ENCODE measurements around the gene ARID3A. TPM values are rescaled to one million over a fixed set of nuclear protein-coding genes. Genes with fewer than 3 reads are reported as not detected.

Gene ARID3A
- total RNA-seq, 1 experiment from 2014 or later = 10.2 TPM

DNA sequence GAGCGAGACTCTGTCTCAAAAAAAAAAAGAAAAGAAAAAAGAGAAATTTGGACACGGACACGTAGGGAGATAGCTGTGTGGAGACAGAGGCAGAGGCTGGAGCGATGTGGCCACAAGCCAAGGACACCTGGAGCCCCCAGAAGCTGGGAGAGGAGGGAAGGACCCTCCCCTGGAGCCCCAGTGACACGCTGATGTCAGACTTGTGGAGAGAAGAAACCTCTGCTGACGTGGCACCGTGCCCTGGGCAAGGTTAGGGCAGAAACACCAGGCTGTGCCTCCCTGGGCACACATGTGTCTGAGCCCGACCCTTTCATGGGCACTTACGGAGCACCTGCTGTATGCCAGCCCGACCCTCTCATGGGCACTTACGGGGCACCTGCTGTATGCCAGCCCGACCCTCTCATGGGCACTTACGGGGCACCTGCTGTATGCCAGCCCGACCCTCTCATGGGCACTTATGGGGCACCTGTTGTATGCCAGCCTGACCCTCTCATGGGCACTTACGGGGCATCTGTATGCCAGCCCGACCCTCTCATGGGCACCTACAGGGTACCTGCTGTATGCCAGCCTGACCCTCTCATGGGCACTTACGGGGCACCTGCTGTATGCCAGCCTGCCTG, 17.8 kb downstream of the ARID3A start:
- POLR2A ChIA-PET = no interaction called here
- CTCF ChIA-PET = interaction anchor here (0.6 kb wide), 2 partner anchors 39 to 266 kb away, joined by 3 read pairs; no protein-coding TSS in a partner anchor
- Mint-ChIP-seq H3K4me3 (ENCODE audit: unreplicated experiment) (no peak overlapping the region), H3K27me3 (ENCODE audit: insufficient read depth, unreplicated experiment) (no peaks in the 10 kb centered on the region), H3K36me3 (ENCODE audit: insufficient read depth, unreplicated experiment) (peaks cover 15% of the 10 kb centered on the region), H3K4me1 (ENCODE audit: insufficient read depth, unreplicated experiment) (peaks cover 23% of the 10 kb centered on the region), H3K9me3 (ENCODE audit: unreplicated experiment) (no peaks in the 10 kb centered on the region), H3K27ac (ENCODE audit: low read depth, unreplicated experiment) (no peak overlapping the region)
- DNase-seq (ENCODE audit: unreplicated experiment) = no peak
- intact Hi-C loops (cut with micrococcal nuclease) = no loop called here
- TF ChIP-seq, protein P1, sequence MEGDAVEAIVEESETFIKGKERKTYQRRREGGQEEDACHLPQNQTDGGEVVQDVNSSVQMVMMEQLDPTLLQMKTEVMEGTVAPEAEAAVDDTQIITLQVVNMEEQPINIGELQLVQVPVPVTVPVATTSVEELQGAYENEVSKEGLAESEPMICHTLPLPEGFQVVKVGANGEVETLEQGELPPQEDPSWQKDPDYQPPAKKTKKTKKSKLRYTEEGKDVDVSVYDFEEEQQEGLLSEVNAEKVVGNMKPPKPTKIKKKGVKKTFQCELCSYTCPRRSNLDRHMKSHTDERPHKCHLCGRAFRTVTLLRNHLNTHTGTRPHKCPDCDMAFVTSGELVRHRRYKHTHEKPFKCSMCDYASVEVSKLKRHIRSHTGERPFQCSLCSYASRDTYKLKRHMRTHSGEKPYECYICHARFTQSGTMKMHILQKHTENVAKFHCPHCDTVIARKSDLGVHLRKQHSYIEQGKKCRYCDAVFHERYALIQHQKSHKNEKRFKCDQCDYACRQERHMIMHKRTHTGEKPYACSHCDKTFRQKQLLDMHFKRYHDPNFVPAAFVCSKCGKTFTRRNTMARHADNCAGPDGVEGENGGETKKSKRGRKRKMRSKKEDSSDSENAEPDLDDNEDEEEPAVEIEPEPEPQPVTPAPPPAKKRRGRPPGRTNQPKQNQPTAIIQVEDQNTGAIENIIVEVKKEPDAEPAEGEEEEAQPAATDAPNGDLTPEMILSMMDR (IDR thresholded peaks at IDR 0.05; ENCODE audit: unreplicated experiment) = no peak
- BruUV-seq (replicated peaks) = no TSS peak

DNA sequence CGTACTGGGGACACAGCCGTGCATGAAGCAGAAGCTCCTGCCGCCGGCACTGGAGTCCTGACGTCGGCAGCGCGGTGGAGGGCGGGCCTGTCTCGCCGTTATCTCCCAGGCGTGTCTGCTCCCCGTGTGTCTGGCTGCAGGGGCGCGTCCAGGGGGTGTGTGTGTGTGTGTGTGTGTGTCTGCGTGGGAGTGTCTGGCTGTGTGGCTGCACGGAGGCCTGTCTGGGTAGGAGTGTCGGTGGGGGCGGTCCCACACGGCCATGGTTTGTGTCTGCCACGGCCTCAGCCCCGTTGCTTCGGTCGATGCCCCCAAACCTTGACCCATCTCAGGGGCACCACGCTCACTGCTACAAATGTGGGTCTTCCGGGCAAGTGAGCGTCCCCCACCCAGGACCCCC, 18.3 kb downstream of the ARID3A start:
- ChIA-PET POLR2A (interaction anchor here (1.3 kb wide), 1 partner anchor 40 kb away, joined by 5 read pairs; no protein-coding TSS in a partner anchor), CTCF (no interaction called here)
- H3K4me3 Mint-ChIP-seq (ENCODE audit: unreplicated experiment) = no peak overlapping the region
- no peaks in the 10 kb centered on the region for H3K27me3 Mint-ChIP-seq (ENCODE audit: insufficient read depth, unreplicated experiment)
- intact Hi-C loops (cut with micrococcal nuclease) = no loop called here
- peaks cover 15% of the 10 kb centered on the region for H3K36me3 Mint-ChIP-seq (ENCODE audit: insufficient read depth, unreplicated experiment)
- TF ChIP-seq, protein P1 (IDR thresholded peaks at IDR 0.05; ENCODE audit: unreplicated experiment) = no peak
- no peak overlapping the region for H3K27ac Mint-ChIP-seq (ENCODE audit: low read depth, unreplicated experiment)
- BruUV-seq (replicated peaks) = no TSS peak
- DNase-seq (ENCODE audit: unreplicated experiment) = no peak
- peaks cover 23% of the 10 kb centered on the region for H3K4me1 Mint-ChIP-seq (ENCODE audit: insufficient read depth, unreplicated experiment)
- H3K9me3 Mint-ChIP-seq (ENCODE audit: unreplicated experiment) = no peaks in the 10 kb centered on the region

DNA sequence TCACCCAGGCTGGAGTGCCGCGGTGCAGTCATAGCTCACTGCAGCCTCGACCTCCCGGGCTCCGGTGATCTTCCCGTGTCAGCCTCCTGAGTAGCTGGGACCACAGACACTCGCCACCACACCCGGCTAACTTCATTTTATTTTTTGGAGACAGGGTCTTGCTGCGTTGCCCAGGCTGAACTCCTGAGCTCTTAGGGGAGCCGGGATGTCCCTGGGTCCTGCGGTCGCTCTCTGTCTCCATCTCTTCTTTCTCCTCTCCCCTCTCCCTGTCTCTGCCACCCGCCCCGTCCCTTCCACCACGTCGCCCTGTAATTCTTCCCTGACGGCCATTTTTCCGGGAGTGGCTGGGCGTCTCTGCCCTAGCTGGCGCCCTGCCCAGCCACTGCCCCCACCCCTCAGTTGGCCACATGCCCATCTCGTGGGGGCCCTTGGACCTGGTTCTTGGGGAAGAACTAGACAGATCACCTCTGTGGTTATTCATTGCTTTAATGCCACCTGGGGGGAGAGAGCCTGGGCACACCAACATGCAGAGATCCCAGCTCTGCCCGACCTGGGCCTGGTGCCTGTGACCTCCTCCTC, 18.9 kb downstream of the ARID3A start:
- H3K9me3 Mint-ChIP-seq (ENCODE audit: unreplicated experiment) = no peaks in the 10 kb centered on the region
- peaks cover 22% of the 10 kb centered on the region for H3K4me1 Mint-ChIP-seq (ENCODE audit: insufficient read depth, unreplicated experiment)
- POLR2A ChIA-PET = interaction anchor here (1.3 kb wide), 1 partner anchor 40 kb away, joined by 5 read pairs; no protein-coding TSS in a partner anchor
- no peak for DNase-seq (ENCODE audit: unreplicated experiment)
- peaks cover 15% of the 10 kb centered on the region for H3K36me3 Mint-ChIP-seq (ENCODE audit: insufficient read depth, unreplicated experiment)
- H3K27me3 Mint-ChIP-seq (ENCODE audit: insufficient read depth, unreplicated experiment) = no peaks in the 10 kb centered on the region
- H3K4me3 Mint-ChIP-seq (ENCODE audit: unreplicated experiment) = no peak overlapping the region
- TF ChIP-seq, protein P1 (IDR thresholded peaks at IDR 0.05; ENCODE audit: unreplicated experiment) = no peak
- BruUV-seq (replicated peaks) = no TSS peak
- CTCF ChIA-PET = no interaction called here
- no peak overlapping the region for H3K27ac Mint-ChIP-seq (ENCODE audit: low read depth, unreplicated experiment)
- intact Hi-C loops (cut with micrococcal nuclease) = no loop called here

DNA sequence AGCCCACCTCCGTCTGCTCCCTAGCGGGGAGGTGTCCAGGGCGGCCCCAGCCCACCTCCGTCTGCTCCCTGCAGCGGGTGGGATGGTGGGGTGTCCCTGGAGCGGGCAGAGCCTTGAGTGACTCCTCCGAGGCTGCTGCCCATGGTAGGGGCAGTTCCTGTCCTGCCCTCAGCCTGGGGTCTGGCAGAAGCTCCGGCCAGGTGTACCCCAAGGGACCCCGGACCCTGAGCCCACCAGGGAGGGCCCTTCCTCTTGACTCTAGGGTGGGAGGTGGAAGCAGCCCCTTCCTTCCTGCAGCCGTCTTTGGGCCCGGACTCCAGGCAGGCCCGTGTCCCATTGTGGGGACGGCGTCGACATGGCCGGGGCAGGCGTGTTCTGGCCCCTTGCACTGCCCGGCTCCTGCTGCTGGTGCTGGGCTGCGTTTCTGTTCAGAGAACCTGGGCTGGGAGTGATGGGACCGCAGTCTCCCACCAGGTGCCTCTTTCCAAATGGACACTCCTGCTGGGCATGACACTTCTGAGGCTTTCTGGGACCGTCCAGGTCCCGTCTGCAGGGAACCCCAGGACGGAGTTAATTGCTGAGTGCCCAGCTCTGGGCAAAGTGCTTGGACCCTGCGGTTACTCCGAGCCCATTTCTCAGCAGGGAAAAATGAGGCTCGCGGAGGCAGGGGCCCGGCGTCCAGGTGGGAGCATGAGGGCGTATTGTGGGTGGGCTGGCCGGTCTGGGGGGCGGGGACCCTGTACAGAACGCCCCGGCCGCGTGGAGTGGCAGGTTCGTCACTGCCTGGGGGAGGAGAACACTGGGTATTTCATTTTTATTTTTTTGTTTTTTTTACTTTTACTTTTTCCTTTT, 19.8 kb downstream of the ARID3A start:
- DNase-seq (ENCODE audit: unreplicated experiment) = no peak
- Mint-ChIP-seq H3K4me1 (ENCODE audit: insufficient read depth, unreplicated experiment) (peaks cover 14% of the 10 kb centered on the region), H3K27ac (ENCODE audit: low read depth, unreplicated experiment) (no peak overlapping the region), H3K36me3 (ENCODE audit: insufficient read depth, unreplicated experiment) (peaks cover 15% of the 10 kb centered on the region), H3K27me3 (ENCODE audit: insufficient read depth, unreplicated experiment) (no peaks in the 10 kb centered on the region), H3K4me3 (ENCODE audit: unreplicated experiment) (no peak overlapping the region), H3K9me3 (ENCODE audit: unreplicated experiment) (no peaks in the 10 kb centered on the region)
- TF ChIP-seq, protein P1 (IDR thresholded peaks at IDR 0.05; ENCODE audit: unreplicated experiment) = no peak
- intact Hi-C loops (cut with micrococcal nuclease) = no loop called here
- CTCF ChIA-PET = no interaction called here
- POLR2A ChIA-PET = interaction anchor here (1.3 kb wide), 1 partner anchor 39 kb away, joined by 5 read pairs; no protein-coding TSS in a partner anchor
- no TSS peak for BruUV-seq (replicated peaks)
